Choroid plexus epithelial cell (primary cell): ENCODE measurements around the gene SLX4IP.

ENCODE experiments used
- DNase-seq: peaks from one replicate; pipeline ENCODE4 v3.0.0-alpha.2; 2010; ENCODE audit warnings: low read depth
- H3K4me3 ChIP-seq: 2 replicates; pipeline ENCODE4 v1.5.1; 2011; ENCODE audit warnings: low read depth, mild to moderate bottlenecking, control low read depth, low read length, moderate library complexity
- CTCF ChIP-seq: conservative IDR thresholded peaks from 2 replicates; pipeline ENCODE4 v1.5.1; 2011; ENCODE audit warnings: low read depth, mild to moderate bottlenecking, control low read depth, inconsistent platforms, low read length, moderate library complexity

Gene SLX4IP

GRCh38 chr20:10669843-10670446, 234.8 kb downstream of the SLX4IP start:
- no peak for TF ChIP-seq CTCF
- peak overlapping the region; percentile 88 for H3K4me3 ChIP-seq

GRCh38 chr20:10670501-10671220, 235.6 kb downstream of the SLX4IP start:
- peak overlapping the region; percentile 88 for H3K4me3 ChIP-seq
- TF ChIP-seq CTCF: no peak
- peak; percentile 66 for DNase-seq

More at GRCh38 chr20:10669843-10670446, 234.8 kb downstream of the SLX4IP start:
- DNase-seq: no peak

- DNase-seq: peak; percentile 95
- H3K4me3 ChIP-seq: peak overlapping the region; percentile 88
- TF ChIP-seq CTCF: peak; percentile 83
These were observed 236.3 kb downstream of the SLX4IP start for GRCh38 chr20:10671221-10671918.

GRCh38 chr20:10671919-10672623, 237.0 kb downstream of the SLX4IP start:
- DNase-seq: peak; percentile 73
- TF ChIP-seq CTCF: no peak

GRCh38 chr20:10672624-10673127, 237.6 kb downstream of the SLX4IP start:
- TF ChIP-seq CTCF: no peak
- peak; percentile 79 for DNase-seq
- peak overlapping the region; percentile 88 for H3K4me3 ChIP-seq

More at GRCh38 chr20:10671919-10672623, 237.0 kb downstream of the SLX4IP start:
- H3K4me3 ChIP-seq: peak overlapping the region; percentile 88

GRCh38 chr20:10673176-10673841, 238.2 kb downstream of the SLX4IP start:
- TF ChIP-seq CTCF: no peak
- peak overlapping the region; percentile 88 for H3K4me3 ChIP-seq
- DNase-seq: peak; percentile 69
